GM19463 (cell line): ENCODE data around the gene XYLT1.

Source experiments
- ATAC-seq: cut with Tn5 transposase; IDR thresholded peaks from one replicate; pipeline ENCODE4 v1.9.1; 2021; ENCODE audit warnings: mild to moderate bottlenecking, moderate library complexity; ENCODE audit not compliant: unreplicated experiment

XYLT1 gene

DNA sequence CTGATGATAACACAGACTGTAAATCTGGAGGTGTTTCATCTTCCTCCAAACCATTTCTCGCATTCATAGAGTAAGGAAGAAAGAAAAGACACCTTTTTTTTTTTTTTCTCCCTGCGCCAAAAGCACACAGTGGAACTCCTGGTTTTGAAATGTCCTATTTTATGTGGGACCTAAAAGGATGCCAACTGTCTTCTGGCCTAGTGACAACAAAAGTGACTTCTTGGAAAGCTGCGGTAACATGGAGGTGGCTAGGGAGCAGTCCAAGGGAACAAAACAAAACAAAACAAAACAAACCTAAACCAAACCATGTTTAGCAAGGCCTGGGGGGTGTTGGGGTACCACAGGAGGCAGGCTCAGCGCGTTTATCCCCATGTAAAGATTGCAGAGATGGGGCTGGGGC is 174.8 kb downstream of the XYLT1 start:
- ATAC-seq, result no peak

DNA sequence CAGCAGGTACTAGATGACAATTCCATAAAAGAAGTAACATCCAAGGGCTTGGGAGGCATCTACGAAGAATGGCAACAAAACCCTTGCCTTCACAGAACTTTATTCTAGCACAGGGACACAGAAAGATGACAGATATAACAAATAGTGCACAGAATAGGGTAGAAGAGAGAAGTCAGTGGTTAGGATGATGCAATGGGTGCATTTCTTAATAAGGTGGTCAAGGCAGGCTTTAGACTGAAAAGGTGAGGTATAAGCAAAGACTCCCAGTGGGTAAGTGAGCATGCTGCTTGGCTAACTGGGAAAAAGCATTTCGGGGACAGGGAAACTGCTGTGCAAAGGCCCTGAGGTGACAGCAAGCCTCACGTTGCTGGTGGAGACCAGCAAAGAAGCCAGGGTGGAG is 175.9 kb downstream of the XYLT1 start:
- ATAC-seq, result no peak

DNA sequence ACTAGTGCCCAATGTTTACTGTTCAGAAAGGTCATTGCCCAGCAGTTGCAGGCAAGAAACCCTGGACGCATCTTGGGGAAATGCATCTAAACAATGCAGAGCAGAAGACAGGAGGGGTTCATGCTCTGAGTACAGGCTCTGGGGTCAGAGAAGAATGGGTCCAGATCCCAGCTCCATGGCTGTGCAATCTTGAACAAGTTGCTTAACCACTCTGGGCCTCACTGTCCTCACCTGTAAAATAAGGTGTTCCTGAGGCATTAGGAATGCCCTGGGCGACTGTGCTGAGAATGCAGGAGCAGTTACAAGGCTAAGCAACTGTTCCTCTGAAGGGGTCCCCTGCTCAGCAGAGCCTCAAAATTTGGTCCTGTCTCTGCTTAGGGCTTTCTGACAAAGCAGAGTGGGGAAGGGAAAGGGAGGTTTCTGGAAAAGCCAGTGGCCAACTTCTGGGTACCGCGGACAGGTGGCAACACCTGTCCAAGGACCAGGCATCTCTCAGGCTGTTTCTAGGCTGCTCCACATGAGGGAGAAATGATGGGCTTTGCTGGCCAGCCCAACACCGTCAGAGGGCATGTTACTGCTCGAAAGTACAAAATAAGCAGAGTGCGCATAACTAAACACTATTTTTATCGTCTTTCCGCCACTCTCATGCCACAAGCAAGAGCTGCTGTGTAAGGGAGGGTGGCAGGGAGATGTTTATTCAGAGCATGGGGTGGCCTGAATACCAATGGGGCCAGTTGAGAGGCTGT is 176.8 kb downstream of the XYLT1 start:
- no peak for ATAC-seq

DNA sequence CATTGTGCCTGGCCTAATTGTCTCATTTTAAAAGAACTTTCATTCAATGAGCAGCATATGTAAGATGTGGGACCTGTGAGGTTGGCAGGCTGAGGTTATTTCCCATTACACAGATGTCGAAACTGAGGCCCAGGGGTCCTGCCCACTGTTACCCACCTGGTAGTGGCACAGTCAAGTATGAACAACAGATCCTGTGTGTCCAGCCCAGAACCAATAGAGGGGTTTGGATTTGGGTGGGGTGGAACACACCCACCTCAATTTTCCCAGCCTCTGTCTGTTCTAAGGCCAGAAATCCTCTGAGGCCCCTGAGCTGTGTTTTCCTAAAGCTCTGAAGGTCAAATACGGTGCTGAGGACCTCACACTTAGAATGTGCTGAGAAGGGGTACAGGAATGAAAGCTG is 179.5 kb downstream of the XYLT1 start:
- ATAC-seq, result no peak

DNA sequence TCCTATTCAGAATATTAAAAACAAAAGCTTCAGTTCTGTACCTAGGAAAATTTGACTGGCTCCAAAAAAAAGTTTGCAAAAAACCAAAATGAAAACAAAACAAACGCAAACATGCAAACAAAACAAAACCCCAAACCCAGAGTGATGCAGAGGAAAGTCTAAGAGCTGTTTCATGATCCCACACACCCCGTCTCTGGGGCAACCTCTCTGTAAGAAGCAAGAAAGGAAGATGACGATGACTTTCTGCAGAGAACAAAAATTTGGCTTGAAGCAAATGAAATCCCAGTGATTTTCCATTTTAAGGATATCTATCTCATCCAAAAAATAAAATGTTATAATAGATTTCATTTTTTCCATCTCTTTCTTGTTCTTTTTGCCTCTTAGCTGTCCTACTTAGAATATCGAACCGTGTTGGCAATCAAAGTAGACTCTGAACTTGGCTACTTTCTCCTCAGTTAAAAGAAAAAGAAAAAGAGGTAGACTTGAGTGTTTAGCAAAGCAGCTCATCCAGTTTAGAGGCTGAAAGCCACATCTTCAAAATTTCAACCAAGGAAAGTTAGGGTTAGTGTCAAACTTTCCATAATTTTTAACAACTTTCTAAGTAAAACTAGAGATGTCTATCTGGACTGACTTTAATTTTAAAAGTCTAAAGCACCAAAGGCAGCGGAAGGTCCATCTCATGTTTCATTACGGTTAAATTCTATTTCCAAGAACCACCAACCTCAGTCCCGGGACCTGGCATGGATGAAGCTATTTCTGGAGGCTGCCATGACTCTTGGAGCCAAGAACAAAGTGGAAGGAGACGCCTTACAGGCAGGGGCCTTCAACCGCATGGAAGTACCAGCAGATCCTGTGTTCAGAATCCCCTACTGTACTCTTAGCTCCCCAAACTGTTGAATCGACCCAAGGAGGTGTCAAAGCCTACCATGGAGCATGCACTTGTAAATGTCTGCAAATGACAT is 180.8 kb downstream of the XYLT1 start:
- no peak for ATAC-seq

DNA sequence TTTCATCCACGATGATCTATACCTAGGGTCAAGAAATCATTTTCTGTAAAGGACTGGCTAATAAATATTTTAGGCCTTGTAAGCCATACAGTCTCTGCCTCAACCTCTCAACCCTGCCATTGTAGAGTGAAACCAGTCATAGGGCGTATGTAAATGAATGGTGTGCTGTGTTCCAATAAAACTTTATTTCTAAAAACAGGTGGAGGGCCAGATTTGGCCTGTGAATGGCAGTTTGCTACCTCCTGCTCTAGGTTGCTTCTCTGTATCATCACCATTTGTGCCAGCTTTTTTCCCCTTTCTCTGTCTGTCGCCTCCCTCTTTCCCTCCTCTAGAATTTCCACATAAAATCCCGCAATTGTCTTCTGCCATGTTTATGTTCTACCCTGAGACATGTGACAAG is 181.7 kb downstream of the XYLT1 start:
- no peak for ATAC-seq

DNA sequence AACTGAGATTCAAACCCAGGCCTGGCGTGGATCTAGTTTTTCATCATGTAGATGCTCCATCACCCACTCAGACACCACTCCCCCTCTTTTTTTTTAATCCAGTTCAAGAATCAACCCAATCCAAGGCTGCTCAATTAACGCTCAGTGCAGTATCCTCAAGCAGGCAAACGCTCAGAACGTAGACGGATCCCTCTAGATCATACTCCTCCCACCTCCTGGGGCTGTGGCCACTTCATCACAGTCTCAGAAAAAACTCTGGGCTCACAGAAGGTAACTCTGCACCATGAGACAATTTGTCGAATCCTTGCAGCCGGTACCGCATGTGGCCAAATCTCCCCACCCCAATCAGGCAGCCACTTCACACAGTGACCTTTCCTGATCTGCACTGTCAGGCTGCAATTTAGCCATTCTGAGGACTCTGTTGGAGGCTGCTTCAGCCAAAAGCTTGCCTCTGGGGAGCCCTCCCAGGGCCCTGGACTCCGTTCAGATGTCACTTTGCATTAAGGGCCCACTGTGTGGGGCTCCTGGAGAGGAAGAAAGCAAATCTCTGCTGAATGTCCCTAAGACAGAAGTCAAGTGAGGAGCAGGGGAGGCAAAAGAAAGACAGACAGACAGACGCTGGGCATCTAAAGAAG is 183.5 kb downstream of the XYLT1 start:
- ATAC-seq, result no peak

DNA sequence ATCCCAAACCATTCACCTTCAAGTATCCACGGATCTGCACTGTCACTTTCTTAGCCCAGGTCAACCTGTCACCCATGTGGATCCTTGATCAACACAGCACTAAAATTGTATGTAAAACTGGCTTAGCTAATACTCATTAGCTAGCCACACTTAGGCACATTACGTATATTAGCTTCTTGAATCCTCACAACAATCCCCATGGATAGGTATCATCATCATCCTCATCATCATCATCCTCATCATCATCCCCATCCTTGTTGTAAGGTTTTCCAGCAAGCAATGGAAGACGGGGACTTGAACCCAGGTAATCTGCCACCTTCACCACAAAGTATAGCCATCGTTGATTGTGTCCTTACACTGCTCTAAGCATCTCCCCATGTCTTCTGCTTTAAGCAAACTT is 184.3 kb downstream of the XYLT1 start:
- ATAC-seq, result no peak

DNA sequence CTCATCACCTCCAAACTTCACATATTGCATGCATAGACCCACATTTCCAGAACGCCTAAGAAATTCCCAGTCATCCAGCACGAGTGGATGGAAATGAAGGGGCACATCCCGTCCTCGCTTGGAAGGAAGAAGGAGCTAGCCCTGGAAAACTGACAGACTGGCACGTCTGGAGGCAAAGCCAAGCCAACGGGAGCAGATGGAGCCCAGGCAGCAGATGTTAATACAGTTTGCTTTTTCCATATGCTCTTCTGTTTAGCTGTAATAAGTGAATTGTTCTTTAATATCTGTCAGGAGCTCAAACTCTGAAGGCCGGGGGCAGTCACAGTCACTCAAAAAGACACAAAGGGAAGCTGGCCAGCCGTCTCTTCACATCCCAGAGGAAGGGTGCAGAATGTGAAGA is 187.7 kb downstream of the XYLT1 start:
- ATAC-seq, result no peak

DNA sequence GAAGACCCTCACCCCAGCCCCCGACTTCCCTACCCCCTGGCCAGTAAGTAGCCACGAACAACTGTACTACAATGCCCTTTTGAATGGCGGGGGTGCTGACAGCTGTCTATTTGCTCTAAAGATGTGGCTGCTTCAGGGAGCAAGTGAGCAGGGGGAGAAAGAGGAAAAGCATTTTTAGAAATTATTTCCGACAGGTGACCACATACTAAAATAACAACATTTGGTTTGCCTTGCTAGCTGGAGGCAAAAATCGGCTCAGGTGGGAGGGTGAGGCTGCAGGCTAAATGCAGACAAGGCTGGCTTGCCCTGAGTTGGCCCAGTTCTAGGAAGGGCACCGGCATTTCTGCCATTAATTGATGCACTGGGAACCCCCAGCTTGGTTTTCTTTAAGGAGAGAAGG is 188.5 kb downstream of the XYLT1 start:
- ATAC-seq, result no peak

DNA sequence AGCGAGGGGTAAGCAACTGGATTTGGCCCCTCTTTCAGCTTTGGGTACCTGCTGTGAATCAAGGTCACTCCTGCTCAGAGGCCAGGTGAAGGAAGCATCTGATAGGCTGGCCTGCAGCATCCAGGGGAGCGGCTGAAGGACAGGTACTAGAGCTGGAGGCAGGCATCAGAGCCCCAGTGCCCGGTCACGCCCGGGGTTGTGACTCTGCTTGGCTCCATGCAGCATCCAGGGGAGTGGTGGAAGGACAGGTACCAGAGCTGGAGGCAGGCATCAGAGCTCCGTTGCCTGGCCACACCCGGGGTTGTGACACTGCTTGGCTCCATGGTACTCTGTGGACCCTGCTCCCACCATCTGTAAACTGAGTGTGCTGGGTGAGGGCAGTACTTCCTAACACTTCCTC is 189.7 kb downstream of the XYLT1 start:
- ATAC-seq, result no peak

DNA sequence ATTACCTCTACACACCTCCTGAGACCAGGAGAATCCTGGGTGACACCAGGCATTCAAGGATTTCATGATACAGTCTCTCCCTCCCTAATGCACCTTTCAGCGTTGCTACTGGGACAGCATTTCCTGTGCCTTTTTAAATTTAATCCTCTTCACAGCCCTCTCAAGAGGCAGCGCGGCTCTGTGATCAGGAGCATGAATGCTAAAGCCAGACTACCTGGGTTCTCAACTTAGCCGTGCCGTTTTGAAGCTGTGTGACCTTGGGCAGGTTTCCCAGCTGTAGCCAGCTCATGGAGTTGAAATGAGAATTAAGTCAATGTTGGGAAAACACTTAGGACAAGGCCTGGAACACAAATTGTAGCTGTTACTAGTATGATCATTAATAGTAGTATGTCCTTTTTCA is 191.8 kb downstream of the XYLT1 start:
- ATAC-seq, result no peak

DNA sequence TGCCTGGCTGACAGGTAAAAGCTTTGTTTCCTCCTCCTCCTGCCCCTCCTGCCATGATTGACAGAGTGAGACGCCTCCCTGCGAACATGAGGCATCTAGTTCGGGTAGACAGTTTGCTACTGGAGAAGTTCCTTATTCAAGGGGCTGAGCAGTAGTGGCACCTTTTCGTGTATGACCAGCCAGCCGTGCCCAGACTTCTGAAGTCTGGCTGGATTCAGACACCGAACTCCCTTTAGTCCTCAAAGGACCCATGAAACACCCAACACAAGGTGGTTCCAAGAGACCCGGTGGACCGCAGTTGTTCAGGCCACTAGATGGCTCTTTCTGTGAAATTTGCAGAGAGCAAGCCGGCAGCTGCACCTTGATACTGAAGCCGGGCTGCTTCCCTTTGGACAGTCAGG is 192.8 kb downstream of the XYLT1 start:
- no peak for ATAC-seq

DNA sequence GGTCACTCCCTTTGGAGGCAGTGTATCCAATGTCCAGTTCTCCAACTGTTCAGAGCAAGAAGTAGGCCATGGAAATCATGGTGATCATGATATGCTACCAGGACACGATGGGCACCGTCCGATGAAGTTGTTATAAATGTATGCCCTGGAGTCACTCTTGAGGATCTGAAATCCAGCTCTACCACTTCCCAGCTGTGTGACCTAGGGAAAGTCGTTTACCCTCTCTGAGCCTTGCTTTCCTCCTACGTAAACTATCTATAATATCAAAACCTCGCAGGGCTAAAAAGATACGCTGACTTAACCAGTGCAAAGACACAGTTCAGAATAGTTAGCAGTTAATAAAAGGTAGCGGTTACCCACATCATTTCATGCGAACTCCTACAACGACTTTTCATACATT is 194.2 kb downstream of the XYLT1 start:
- ATAC-seq, result no peak

DNA sequence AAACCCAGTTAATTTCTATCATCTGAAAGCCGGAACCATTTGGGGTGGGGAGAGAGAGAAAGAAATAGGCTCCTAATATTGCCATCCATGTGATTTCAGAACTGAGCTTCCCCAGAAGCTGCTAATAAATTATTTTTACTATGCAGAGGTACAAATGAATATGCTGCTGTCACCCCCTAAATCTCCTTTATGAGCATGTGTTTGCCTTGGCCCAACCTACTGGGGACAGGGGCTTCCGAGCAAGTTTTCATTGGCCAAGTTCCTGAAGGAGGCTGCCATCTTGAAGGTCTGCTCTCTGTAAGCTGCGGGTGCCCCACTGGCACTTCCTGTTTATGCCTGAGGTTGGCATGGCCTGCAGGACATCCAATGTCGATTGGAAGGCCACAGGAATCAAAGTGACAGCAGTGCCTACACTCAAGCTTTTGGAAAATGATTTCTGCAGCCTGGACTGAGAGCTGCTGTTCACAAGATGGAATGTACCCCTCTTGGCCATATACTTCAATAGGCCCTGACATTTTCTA is 194.7 kb downstream of the XYLT1 start:
- ATAC-seq, result no peak

DNA sequence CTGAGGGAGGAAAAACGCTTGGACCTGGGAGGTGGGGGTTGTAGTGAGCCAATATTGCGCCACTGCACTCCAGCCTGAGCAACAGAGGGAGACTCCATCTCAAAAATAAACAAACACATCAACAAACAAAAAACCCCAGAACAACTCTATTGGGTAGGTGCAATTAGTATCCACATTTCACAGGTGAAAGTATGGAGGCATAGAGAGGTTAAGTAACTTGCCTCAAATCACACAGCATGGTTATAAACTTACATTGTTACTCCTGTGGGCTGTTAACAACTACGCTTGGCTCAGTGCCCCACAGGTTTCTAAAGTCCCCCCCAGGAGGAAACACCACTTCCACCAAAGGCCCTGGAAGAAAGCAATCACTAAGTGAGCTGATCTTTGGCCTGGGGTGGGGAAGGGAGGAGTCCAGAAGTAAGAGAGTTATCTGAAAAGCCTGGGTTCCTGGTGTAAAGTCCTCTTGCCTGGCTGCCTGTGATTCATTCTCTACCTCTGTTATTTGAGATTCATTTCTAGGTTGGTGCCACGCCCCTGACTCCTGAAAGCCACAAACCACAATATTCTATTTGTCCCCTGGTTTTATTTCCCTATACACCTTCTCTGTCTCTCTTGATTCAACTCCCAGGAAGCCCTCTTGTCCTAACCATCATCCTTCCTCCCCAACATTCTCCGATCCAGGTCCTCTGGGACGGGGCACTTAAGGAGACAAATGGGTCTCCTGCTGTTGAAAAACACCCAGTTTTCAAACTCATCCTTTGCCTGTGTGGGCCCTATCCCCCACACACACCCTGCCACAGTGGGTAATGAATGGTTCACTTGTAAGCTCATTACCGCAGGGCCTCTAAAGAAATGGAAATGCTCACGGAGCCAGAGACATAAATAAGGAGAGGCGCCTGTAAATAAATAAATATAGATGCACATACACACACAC is 195.4 kb downstream of the XYLT1 start:
- no peak for ATAC-seq

DNA sequence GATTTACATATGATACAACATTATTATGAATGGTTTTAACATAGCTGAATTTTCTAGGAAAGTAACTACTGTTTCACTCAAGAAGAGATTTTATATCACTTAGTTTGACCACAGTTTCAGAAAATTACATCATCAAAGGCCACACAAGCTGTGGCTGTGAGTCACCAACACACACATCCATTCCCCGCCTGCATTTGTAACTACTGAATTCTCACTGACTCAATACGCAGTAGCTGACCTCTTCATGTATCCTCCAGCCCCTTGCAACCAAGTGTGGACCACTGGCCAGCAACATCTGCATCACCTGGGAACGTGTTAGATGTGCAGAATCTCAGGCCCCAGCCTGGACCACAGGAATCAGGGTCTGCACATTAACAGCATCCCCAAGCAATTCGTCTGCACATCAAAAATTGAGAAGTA is 197.6 kb downstream of the XYLT1 start:
- no peak for ATAC-seq

DNA sequence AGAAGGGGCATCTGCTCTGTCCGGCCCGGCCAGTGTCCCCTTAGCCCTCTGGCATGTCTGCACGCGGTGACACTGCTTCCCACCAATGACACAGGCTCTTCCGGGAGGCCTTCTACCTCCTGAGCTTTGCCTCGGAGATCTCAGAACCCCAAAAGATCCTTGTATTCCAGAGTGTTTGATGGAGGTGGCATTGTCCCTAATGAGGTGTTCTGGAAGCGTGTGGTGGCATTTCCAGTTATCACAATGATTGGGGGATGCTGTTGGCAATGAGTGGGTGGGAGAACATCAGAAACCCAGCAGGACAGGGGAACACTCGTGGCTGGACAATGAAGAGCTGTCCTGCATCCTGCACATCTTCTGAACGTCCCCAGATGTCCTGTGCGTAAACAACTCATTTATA is 198.0 kb downstream of the XYLT1 start:
- ATAC-seq, result no peak

DNA sequence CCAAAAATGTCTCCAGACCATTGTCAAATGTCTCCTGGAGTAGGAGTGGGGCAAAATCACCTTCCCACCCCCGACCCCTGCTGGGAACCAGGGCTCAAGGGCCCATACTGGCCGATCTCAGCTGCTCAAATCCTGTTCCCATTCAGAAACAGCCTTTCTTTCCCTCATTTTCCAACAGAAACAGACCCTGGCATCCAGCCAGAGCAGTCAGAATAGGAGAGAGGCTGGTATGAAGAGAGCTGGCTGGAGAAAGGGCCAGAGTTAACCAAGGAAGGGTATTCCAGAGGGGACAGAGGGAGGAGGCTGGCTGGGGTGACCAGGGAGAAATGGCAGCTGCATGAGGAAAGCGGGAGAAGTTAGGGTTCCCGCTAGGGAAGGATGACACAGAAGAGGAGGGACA is 199.1 kb downstream of the XYLT1 start:
- no peak for ATAC-seq

DNA sequence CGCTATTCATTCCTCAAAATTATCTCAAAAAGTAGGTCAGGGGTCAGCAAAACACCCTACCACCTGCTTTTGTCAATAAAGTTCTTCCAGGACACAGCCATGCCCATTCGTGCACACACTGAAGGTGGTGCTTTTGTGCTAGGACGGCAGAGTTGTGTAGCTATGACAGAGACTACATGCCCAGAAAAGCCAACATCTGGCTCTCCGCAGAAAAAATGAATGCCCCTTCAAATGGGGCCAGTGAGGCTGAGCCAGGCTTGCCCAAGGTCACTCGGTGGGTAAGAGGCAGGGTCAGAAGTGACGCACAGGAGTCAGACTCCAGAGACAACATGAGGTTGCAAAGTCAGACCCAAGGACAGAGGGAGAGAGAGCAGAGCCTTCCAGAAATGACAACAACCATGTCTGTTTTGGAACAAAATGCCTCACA is 200.1 kb downstream of the XYLT1 start:
- no peak for ATAC-seq
